Gastroesophageal sphincter (tissue), 4 donors: Measurements from ENCODE around the gene TALDO1. TPM values are rescaled to one million over a fixed set of nuclear protein-coding genes. Genes with fewer than 3 reads are reported as not detected.
A peak's percentile ranks its signal among the peaks of the same experiment; 100 is the strongest.

Source experiments
- ATAC-seq: fragments of 150-250 bp; one replicate; pipeline ENCODE4 v1.9.1; 2016; ENCODE audit warnings: mild to moderate bottlenecking, moderate library complexity
- H3K27ac ChIP-seq, 4 donors: fragments of 200-600 bp; sonication (generic) in 3 of 4; 1 replicate in 3 of 4; 2 replicates in 1 of 4; pipeline ENCODE4 v1.5.1; 2016 to 2019
- H3K27me3 ChIP-seq: fragments of 200-600 bp; sonication (generic); one replicate; pipeline ENCODE4 v1.5.1; 2019
- H3K36me3 ChIP-seq, 2 donors: fragments of 200-600 bp; sonication (generic); one replicate each; pipeline ENCODE4 v1.5.1; 2019; ENCODE audit warnings: control low read depth in 1 of 2
- H3K4me1 ChIP-seq, 3 donors: fragments of 200-600 bp; sonication (generic); 1 replicate in 2 of 3; 2 replicates in 1 of 3; pipeline ENCODE4 v1.5.1; 2016 to 2019; ENCODE audit warnings: control low read depth in 2 of 3
- H3K4me3 ChIP-seq, 2 donors: fragments of 200-600 bp; sonication (generic); one replicate each; pipeline ENCODE4 v1.5.1; 2019; ENCODE audit warnings: mild to moderate bottlenecking in 1 of 2, moderate library complexity in 1 of 2
- H3K9me3 ChIP-seq, 3 donors: fragments of 200-600 bp; sonication (generic); one replicate each; pipeline ENCODE4 v1.5.1; 2017 to 2019; ENCODE audit warnings: control low read depth in 2 of 3
- EP300 ChIP-seq: sonication (generic); formaldehyde crosslinking; IDR thresholded peaks from one replicate; pipeline ENCODE4 v1.6.1; 2017; ENCODE audit warnings: antibody characterized with exemption, mild to moderate bottlenecking
- POLR2A ChIP-seq, 2 donors: fragments of 450-650 bp; IDR thresholded peaks; one replicate each; pipeline ENCODE4 v1.6.1; 2017; ENCODE audit warnings: antibody characterized with exemption in 2 of 2, mild to moderate bottlenecking in 2 of 2, moderate library complexity in 1 of 2
- POLR2AphosphoS5 ChIP-seq: sonication (generic); formaldehyde crosslinking; IDR thresholded peaks from one replicate; pipeline ENCODE4 v1.6.1; 2017; ENCODE audit warnings: antibody characterized with exemption
- WGBS, 2 donors: methylation state at CpG; one replicate each; pipeline ENCODE4 v1.1.5; 2018; ENCODE audit warnings: low coverage in 1 of 2; 5-methylcytosine and 5-hydroxymethylcytosine counted together
- total RNA-seq, 4 donors: library from RNA; depleted of rRNA; stranded (reverse); fragments of >200 nt; gene quantifications; one replicate each; pipeline ENCODE4 v1.1.0, GENCODE V29; 2016
- TF ChIP-seq, protein P1 (sequence below), 4 experiments: fragments of 200-600 bp in 2 of 4; fragments of 450-650 bp in 2 of 4; sonication (generic) in 1 of 4; IDR thresholded peaks; one replicate each; pipeline ENCODE4 v1.5.1; 2017 to 2019; ENCODE audit warnings: antibody characterized with exemption in 4 of 4, mild to moderate bottlenecking in 2 of 4, moderate library complexity in 2 of 4

TALDO1 gene
- total RNA-seq, 4 donors from 2014 or later: 161 to 201 (median 185) TPM

DNA sequence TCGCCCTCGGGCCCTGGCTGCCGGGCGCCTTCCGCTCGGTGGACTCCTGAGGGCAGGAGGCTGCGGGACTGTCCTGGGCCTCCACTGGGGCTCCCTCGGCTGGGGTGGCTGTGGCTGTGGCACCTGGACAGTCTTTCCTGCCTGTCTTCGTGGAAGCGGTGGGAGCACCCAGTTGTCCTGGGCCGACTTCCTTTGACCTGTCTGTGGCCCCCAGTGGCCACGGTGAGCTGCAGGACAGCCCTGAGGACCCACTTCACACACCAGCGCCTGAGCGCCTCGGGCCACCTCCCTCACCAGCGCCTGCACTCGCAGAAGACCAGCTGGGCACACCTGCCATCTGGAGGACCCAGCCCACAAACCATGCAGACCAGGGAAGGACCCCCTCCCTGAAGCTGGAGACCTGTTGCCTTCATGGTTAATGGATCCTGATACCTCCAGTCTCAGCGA is 43.0 kb upstream of the TALDO1 start:
- Histone ChIP-seq H3K27me3 (peaks cover 38% of the 10 kb centered on the region), H3K36me3 (peaks cover 0 to 54% of the 10 kb centered on the region in 2 donors), H3K27ac (peak overlapping the region in 3 of 4 donors; percentile 68 to 86 (median 84)), H3K9me3 (no peaks in the 10 kb centered on the region), H3K4me3 (no peak overlapping the region), H3K4me1 (peaks cover 0 to 59% (median 26%) of the 10 kb centered on the region in 3 donors)
- WGBS, 2 donors: no CpG with 5 or more reads among the region's 18 CpGs
- no peak for ATAC-seq
- no peak for TF ChIP-seq EP300
- TF ChIP-seq, protein P1, sequence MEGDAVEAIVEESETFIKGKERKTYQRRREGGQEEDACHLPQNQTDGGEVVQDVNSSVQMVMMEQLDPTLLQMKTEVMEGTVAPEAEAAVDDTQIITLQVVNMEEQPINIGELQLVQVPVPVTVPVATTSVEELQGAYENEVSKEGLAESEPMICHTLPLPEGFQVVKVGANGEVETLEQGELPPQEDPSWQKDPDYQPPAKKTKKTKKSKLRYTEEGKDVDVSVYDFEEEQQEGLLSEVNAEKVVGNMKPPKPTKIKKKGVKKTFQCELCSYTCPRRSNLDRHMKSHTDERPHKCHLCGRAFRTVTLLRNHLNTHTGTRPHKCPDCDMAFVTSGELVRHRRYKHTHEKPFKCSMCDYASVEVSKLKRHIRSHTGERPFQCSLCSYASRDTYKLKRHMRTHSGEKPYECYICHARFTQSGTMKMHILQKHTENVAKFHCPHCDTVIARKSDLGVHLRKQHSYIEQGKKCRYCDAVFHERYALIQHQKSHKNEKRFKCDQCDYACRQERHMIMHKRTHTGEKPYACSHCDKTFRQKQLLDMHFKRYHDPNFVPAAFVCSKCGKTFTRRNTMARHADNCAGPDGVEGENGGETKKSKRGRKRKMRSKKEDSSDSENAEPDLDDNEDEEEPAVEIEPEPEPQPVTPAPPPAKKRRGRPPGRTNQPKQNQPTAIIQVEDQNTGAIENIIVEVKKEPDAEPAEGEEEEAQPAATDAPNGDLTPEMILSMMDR (IDR thresholded peaks at IDR 0.05): no peak
- no peak for TF ChIP-seq POLR2AphosphoS5
- TF ChIP-seq POLR2A (IDR thresholded peaks at IDR 0.05): no peak

DNA sequence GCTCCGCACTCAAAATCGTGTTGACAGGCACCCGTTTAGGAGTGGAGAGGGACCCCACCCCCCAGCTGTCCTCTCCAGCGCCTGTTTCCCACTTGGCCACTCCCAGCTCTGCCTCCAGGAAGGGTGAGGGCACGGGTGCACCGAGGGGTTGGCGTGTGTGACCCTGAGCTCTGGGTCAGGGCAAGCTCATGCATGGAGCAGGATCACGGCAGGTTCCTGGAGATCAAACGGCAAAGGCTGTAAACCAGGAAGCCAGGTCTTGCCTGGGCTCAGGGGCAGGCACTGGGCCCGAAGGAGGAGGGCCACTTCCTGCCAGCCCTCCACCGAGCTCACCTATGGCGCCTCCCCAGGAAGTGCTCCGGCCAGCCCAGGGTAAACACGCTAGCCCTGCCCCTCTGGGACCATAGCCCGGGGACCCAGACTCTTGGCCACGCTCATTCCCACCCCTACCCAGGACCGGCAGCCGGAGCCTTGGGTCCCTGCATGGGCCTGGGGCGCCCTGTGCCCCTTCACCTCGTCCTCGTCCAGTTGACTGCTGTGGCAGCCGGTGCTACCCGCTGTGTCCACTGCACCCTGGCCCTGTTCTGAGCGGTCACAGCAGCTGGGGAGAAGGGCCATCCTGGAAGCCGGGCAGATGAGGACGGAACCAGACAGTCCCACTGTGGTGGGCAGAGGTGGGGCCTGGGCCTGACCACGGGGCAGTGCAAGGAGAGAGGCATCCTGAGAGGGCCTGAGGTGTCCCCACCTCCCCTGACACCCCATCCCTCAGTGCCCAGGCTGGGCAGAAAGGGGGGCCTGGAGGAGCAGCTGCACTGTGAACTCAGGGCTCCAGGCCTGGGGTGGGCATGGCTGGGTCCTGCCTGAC is 42.3 kb upstream of the TALDO1 start:
- no peaks in the 10 kb centered on the region for H3K9me3 ChIP-seq
- peak overlapping the region in 1 of 2 donors; percentile 54 for H3K4me3 ChIP-seq

DNA sequence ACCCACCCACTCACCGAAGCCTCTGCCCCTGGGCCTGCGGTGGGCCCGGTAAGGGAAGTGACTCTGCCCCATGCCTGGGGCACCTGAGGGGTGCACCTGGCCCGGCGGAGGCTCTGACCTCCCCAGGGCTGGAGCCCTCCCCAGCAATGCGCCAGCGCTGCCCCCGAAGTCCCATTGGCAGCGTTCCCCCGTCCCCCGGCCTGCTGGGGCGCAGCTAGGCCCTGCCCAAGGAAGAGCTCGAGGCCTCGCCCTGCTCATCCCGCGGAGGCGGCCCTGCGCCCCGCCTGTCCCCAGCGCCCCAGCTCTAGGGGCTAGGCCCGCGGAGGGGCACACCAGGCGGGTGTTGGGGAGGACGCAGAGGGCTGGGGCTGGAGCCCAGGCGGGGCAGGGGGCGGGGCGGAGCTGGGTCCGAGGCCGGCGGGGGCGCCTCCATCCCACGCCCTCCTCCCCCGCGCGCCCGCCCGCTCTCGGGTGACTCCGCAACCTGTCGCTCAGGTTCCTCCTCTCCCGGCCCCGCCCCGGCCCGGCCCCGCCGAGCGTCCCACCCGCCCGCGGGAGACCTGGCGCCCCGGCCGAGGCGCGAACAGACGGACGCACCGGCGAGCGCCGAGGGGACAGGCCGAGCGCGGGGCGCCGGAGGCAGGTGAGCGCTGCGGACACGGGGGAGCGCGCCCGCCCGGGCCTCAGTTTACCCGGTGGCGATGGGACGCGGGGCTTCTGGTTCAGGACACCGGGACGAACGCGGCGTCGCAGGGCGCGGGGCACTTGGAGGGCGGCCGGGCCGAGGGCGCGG is 41.4 kb upstream of the TALDO1 start, which contains the start of gene EPS8L2:
EPS8L2 (plus strand) TSS at position 586 of the 793 bp plus-strand sequence. CDS start 3,177 bp downstream, outside the sequence.
- ATAC-seq: peak; percentile 16
- Histone ChIP-seq H3K9me3 (no peaks in the 10 kb centered on the region), H3K27ac (peak within 1 kb of the TSS; percentile 5 to 86 (median 76)), H3K4me1 (peaks cover 0 to 69% (median 28%) of the 10 kb centered on the region in 3 donors), H3K4me3 (peak within 1 kb of the TSS; percentile 38 to 54), H3K36me3 (peaks cover 0 to 38% of the 10 kb centered on the region in 2 donors), H3K27me3 (peaks cover 54% of the 10 kb centered on the region)
- 0% methylated on average over 4 of the region's 90 CpGs; no CpG with 5 or more reads in 1 of the 2 donors for WGBS, 2 donors
- TF ChIP-seq POLR2A (IDR thresholded peaks at IDR 0.05) (no peak), EP300 (no peak), POLR2AphosphoS5 (no peak)
- TF ChIP-seq, protein P1 (IDR thresholded peaks at IDR 0.05): no peak

More for the DNA sequence above, 42.3 kb upstream of the TALDO1 start:
- no peak for ATAC-seq
- H3K36me3 ChIP-seq: peaks cover 0 to 46% of the 10 kb centered on the region in 2 donors
- H3K27ac ChIP-seq: peak overlapping the region in 3 of 4 donors; percentile 68 to 86 (median 84)
- 27% methylated on average over 2 of the region's 27 CpGs; no CpG with 5 or more reads in 1 of the 2 donors for WGBS, 2 donors
- TF ChIP-seq, protein P1 (IDR thresholded peaks at IDR 0.05): no peak
- no peak for TF ChIP-seq EP300
- TF ChIP-seq POLR2A (IDR thresholded peaks at IDR 0.05): no peak
- no peak for TF ChIP-seq POLR2AphosphoS5
- peaks cover 0 to 60% (median 26%) of the 10 kb centered on the region in 3 donors for H3K4me1 ChIP-seq
- peaks cover 46% of the 10 kb centered on the region for H3K27me3 ChIP-seq

DNA sequence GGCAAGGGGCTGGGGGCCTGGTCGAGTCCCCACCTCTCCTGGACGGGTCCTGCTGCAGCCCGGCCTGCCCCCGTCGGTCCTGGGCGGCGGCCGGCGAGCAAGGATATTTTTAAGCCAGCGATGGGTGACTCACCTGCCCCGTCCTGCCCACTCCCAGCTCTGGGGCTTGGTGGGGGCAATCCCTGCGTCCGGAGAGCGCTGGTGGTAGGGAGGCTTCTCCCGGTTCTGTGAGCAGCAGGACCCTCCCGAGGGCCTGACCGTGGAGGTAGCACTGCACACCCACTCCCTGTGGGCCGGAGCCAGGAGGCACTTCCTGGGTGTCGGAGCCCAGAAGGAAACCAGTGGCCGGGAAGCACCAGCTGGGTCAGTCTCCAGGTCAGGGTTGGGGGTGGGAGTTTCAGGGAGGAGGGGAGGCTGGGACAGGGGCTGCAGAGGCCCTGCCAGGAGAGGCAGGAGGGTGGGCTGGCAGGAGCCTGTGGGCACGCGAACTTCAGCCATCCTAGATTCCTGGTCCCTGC is 40.8 kb upstream of the TALDO1 start:
- Histone ChIP-seq H3K4me3 (peak overlapping the region; percentile 38 to 54), H3K36me3 (peaks cover 0 to 34% of the 10 kb centered on the region in 2 donors), H3K9me3 (no peaks in the 10 kb centered on the region), H3K27ac (peak overlapping the region; percentile 5 to 86 (median 76)), H3K27me3 (peaks cover 57% of the 10 kb centered on the region), H3K4me1 (peaks cover 0 to 70% (median 28%) of the 10 kb centered on the region in 3 donors)
- WGBS, 2 donors: no CpG with 5 or more reads among the region's 22 CpGs
- peak; percentile 71 for ATAC-seq
- no peak for TF ChIP-seq POLR2AphosphoS5
- peak in 1 of 2 donors; percentile 4 for TF ChIP-seq POLR2A (IDR thresholded peaks at IDR 0.05)
